Measurements from ENCODE around the gene AFTPH.

The AFTPH gene, protein sequence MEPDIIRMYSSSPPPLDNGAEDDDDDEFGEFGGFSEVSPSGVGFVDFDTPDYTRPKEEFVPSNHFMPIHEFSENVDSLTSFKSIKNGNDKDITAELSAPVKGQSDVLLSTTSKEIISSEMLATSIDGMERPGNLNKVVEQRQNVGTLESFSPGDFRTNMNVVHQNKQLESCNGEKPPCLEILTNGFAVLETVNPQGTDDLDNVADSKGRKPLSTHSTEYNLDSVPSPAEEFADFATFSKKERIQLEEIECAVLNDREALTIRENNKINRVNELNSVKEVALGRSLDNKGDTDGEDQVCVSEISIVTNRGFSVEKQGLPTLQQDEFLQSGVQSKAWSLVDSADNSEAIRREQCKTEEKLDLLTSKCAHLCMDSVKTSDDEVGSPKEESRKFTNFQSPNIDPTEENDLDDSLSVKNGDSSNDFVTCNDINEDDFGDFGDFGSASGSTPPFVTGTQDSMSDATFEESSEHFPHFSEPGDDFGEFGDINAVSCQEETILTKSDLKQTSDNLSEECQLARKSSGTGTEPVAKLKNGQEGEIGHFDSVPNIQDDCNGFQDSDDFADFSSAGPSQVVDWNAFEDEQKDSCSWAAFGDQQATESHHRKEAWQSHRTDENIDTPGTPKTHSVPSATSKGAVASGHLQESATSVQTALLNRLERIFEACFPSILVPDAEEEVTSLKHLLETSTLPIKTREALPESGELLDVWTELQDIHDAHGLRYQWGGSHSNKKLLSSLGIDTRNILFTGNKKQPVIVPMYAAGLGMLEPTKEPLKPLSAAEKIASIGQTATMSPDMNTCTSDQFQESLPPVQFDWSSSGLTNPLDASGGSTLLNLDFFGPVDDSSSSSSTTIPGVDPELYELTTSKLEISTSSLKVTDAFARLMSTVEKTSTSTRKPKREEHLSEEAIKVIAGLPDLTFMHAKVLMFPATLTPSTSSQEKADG

DNA sequence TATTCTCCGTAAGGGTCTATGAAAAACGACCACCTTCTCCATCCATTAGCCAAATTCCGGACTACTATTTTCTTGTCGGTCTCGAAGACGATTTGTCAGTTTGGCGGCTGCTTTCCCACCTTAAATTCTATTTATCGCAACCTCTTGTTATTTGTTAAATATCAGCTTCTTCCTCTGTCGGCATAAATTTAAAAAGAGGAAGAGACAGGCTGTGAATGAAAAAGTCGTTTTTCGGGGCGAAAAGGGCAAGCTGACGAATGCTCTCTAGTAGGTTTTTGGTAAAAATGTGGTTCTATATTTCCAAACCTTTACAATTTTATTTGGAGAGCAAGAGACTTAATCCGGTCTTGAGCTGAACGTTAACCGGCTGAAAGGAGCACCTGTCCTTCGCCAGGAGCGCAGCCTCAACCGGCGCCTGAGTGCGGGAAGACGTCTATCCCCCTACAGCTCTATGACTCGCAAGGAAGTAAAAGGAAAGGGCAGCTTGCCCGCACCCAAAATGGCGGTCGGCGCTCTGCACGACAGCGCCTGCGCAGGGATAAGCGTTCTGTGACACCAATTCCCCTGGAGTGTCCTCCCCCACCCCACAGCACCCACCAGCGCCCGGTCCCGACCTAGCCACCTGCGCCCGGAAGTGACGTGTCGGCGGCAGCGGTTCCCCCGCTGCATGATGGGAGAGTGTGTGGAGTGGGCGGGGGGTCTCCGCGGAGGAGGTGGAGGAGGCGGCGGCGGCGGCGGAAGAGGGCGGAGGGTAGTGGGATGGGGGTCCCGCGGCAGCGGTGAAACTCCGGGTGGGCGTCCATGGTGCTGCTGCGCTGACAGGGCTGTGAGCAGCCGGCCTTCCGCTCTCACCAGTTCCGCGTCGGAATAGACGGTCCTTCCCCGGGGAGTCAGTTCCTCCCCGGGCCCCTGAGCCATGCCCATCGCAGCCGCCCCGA, at the start of gene AFTPH:
Gene AFTPH, plus strand, starts transcription at position 663 of the 938 bp plus-strand sequence. CDS start 27,147 bp downstream, outside the sequence.
- peak; percentile 99 for DNase-seq

DNA sequence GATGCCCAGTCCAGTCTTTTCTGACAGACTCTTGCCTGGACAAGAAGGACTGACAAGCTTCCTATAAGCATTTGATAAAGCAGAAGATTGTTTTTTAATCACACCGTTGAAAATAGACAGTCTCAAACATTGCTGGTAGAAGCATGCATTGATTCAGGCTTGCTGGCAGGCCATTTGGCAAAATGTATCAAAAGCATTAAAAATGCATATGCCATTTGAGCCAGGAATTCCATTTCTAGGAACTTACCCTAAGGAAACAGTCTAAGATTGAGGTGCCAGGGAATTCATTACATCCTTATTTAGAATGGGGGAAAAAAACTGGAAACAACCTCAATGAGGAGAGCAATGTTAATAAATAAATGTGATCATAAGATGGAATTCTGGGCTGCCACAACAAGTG, 49.5 kb upstream of the AFTPH start:
- DNase-seq = no peak

DNA sequence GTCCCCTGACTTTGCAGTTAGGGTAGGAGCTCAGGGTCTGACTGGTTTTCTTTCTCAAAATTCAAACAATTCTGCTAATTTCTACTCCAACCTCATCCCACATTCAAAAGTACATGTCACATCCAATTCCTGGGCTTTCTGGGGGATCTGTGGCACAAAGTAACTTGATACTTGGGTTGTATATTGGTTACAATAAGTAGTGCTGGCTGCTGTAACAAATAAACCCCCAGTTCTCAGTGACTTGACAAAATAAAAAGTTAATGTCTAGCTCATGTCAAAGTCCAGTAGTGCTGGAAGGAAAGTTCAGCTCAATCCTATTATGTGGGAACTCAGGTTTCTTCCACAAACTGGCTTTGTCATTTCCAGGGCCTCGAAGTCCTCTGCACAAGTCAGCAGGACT, 47.1 kb upstream of the AFTPH start:
- DNase-seq = no peak

DNA sequence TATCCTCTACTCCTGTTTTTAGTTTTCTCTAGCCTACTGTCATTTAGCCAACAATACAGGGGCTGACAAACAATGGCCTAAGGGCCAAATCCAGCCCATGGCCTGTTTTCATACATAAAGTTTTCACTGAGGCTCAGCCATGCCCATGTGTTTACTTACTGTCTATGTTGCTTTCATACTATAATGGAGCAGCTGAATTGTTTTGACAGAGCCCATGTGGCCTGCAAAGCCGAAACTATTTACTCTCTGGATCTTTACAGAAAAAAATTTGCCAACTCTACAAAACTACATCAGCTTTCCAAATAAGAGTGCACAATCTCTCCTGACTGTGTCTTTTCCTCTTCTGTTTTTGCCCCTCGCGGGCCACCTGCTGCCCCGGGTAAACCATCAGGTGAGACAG, 46.1 kb upstream of the AFTPH start:
- no peak for DNase-seq

DNA sequence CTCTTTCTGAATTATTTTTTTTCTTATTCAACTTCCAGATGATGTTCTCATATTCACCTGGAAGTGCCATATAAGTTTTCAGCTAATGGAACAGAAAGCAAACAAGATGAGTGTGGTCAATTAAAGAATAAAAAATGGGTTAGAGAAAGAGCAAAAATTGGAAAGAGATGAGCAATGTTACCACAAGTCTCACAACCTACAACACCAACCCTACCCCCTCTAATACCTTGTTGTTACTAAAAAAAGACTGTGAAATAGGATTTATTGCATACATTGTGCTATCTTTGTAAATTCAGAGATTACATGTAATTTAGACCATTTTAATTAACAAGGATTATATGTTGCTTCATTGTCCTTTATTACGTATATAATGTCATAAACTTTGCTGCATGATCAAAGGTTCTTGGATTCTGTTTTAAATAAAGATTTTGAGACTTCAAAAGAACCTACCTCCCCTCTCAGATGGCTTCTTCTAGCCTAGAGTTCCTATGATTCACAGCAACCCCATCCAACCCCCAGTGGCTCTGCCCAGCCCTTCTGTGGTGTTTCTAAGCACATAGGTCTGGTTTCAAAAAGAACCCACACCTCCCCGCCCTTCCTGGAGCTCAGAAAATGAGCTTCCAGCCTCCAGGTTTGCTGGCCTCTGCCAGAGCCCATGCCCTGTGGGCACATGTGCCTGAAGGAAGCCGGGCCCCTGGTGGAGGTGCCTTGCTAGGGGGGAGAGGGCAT, 45.5 kb upstream of the AFTPH start:
- DNase-seq = no peak

DNA sequence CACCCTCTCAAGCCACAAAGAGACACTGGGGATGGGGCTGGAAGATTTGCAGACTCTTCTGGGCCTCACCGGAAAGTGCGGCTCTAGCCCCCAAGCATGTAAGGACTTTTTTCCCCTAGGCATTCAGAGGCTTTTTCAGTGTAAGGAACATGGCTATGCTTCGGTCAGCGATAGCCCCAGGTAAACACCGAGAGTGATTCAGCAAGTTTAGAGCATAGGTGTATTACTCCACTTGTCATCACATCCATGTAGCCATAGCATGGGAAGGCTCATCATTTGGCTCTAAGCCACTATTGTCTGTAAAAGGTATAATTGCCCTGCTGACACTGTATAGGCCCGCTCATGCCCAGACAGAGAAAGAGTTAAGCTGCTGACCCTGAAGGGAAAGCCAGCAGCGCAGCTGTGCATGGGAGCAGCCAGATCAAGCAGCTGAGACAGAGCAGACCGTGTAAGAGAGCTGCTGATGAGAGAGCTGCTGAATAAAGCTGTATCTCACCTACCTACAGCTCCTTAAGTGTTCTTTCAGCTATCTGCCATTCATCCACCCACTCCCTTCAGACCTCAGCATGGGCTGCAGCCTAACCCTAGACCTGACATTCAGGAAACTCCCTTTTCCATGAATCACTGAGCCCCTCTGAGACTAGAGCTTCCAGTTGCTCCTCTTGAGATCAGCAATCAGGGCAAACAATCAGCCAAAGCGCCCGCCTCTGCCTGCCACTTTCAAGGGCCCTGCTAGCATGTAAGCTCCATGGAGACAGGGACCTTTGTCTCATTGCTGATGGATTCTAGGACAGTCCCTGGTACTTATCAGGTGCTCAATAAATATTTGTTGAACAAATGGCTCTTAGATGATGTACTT, 44.6 kb upstream of the AFTPH start:
- no peak for DNase-seq

DNA sequence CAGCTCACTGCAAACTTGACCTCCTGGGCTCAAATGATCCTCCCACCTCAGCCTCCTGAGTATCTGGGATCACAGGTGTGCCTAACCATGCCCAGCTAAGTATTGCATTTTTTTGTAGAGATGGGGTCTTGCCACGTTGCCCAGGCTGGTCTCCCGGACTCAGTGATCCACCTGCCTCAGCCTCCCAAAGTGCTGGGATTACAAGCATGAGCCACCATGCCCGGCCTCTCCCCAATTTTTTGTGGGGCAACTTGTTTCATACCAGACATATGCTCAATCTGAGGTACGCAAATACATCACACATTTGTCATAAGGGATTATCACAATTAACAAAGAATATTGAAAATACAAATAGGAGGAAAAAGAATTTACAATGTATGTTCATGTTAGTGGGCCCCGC, 42.5 kb upstream of the AFTPH start:
- no peak for DNase-seq

DNA sequence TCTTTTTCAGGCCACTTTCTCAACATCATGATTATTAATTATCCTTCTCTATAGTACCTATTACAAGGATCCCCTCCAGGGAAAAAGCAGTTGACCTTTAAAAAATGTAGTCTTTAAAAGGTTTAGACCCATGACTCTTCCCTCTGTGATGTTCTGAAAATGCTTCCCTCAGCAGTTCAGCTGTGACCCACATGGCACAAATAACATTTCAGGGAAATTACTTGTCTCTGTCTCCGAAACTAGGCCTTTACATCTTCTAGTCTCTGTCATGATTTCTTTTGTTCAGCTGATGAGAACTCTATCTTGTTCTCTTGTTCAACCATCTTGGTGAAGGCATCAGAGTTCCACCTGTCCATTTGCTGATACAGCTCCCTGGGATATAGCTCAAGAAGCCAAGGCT, 41.9 kb upstream of the AFTPH start:
- no peak for DNase-seq

DNA sequence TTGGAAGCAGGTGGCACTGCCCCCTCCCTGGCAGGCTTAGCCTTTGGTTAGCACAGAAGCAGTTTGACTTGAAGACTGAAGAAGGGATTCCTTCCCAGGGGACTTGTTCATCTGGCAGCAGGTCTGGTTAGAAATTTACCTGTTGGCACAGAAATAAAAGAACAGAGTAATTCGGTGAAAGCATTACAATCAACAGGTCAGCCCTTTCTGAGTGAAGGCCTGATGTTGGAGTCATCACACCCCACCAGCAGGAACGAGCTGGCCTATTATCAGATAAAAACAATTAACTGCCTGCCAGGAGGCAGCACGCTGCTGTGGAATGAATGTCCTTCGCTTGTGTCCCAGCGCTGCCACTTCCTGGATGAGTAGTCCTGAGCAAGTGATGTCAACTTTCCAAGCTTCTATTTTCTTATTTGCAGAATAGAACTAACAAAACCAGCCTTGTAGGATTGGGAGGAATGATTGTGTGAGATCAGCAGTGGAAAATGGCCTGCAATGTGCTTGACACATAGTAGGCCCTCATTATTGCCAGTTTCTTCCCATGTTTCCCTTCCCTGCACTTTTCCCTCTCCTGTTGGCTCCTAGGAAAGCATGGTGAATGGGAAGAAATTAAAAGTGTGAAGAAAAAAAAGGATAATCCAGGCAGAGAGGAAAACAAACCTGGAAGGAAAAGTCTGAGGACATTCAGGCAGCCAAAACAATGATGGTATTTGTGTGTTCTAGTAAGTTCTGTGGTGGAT, 41.2 kb upstream of the AFTPH start:
- DNase-seq = no peak

DNA sequence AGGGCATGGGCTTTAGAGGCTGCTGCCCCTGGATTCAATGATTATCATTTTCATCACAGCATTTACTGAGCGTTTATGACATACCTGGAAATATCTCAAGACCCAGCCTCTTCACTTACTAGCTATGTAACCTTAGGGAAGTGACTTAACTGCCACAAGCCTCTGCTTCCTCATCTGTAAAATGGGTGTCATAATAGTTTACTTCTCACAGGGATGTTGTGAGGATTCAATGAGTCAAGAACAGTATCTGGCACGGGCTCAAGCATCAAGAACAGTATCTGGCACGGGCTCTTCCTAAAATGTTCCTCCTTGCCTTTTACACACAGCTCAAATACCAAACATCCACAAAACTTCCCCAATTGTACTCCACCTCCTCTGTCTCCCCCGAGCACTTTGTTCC, 38.8 kb upstream of the AFTPH start:
- no peak for DNase-seq

DNA sequence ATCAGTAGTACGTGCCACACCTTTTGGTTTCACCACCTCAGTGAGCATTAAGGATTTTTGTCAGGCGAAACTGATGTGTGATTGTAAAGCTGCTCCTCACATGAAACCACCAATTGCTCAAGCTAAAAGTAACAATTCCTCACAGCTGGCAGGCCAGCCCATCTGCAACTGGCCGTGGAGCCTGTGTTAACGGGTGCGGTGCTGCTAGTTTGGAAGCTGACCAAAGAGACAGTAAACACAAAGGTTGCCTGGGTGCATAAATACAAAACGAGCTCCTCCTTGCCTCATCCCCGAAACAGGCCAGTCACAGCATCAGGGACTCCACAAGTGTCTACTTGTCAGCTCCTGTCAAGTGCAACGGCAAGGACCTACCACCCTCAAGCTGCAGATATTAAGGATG, 38.2 kb upstream of the AFTPH start:
- no peak for DNase-seq

DNA sequence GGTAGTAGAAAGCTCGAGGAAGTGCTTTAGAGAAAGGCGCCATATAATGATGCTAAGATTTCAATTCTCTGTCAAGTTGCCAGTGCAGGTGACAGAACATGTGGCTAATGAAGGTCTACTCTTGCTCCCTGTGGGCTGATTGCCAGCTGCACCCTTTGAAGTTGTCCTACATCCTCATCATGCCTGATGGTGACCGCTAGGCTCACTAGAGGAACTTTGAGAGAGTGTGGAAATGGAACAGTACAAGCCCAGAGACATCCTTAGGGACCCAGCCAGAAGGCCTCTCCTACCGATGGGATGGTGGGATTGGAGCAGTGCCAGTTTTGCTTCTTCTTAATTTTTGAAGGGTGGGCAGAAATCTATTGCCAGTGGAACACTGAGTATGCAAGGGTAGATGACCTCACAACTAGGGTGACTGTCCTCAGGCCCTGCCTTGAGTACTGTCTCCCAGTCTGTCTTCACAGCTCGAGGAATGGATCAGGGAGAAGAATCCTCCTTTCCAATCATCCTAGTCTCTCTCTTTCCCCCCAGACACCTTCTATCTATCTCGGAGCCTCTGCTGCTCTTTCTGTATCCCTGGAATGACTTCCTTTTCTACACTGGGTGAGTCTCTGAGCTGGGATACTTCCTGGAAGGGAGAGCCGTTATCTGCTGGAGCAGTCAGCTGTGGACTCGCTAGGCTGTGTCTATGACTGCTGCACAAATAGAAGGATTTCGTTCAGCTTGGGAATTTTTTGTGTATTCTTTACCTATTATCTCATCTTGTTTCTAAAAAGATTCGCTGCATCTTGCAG, 36.7 kb upstream of the AFTPH start:
- DNase-seq = no peak

DNA sequence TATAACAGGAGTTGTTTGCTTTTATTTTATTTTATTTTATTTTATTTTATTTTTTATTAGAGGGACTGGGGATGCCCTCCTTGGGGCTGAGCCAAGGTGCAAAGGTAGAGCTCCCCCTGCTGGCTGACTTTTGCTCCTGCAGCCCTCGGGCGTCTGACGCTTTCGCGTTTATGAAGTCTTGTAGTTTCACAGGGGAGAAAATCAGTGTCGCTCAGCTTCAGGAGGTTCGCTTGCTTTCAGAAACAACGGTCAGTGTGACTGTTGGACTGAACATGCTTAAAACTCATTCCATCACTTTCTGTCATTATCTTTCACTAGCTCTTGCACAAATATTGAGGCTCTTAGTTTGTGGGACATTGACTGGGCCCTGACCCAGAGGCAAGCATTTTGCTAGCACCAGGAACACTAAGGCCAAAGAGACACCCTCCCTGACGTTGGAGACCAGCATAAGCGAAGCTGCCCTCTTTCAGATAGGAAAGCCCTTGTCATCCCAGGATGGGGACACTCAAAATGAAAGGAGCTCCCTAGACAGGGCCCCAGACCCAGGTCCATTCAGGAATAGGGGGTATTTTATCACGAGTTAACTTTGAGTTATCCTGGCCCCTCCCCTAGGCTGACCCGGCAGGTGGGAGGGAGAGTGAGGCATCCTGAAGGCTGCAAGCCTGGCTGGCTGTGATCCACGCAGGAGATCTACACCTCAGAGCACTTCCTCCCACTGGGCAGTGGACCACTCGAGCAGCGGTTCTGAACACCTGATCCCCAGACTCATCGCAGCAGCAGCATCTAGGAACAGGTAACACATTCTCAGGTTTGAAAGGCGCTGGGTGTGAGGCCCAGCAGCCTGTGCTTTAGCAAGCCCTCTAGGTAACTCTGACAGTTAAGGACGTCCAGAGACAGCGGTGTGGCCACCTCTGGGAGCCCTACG, 35.8 kb upstream of the AFTPH start:
- peak; percentile 86 for DNase-seq

DNA sequence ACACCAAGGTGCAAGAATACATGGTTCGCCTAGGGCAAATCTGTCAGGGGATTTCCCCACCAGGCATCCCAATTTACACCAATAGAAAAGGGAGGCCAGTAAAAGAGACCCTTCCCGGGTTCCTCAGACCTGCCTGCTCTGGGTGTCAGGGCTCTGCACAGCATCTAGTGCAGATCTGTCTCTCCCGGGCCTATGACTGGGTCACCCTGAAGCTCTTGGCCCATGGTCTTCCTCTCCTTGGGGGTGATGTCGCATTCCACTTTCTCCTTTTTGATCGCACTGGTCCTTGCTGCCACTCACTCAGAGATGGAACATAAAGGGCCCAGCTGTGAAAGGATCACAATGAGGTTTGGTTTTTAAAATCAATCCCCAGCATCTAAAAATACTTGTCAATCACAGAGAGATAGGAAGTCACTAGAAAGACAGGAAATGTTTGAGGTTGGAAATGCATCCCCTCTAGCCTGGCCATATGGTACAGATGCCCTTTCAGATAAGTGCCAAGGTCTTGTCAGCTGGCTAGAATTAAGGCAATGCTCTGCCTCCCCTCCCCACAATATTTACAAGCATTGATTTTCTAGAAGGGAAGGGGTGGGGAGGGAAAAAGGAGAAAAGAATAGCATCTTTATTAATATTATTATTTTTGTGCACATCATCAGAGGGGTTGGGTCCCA, 34.9 kb upstream of the AFTPH start:
- no peak for DNase-seq

DNA sequence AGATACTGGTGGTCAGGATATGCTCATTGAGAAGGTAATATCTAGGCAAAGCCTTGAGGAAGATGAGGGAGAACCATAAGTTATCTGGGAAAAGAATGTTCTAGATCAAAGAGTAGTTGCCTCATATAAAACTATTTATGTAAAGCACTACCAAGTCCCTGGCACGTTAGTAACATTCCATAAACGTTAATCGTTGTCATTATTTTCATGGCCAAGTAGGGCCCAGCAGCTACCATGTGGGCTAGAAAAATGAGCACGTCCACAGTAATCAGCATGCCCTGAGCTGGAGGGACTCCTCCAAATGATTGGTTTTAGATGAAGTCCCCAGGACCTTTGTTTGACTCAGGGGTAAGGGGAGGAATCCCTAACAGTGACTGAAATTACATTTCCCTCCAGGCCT, 32.7 kb upstream of the AFTPH start:
- DNase-seq = no peak

DNA sequence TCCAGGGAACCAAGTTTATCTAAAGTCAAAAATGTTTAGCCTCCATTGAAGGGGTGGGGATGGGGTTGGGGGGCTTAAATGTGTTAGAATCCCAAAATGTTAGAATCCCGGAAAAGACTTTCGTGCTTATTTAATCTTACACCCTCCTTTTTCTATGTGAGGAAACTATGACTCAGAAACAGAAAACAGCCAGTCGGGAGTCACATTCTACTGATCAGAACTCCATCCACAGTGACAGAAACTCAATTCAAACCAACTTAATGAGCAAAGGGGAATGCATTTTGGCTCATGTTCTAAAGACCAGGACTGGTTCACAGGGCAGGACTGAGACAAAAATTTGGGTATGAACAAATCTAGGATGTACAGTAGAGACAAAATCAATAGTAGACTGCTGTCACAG, 31.9 kb upstream of the AFTPH start:
- DNase-seq = no peak

DNA sequence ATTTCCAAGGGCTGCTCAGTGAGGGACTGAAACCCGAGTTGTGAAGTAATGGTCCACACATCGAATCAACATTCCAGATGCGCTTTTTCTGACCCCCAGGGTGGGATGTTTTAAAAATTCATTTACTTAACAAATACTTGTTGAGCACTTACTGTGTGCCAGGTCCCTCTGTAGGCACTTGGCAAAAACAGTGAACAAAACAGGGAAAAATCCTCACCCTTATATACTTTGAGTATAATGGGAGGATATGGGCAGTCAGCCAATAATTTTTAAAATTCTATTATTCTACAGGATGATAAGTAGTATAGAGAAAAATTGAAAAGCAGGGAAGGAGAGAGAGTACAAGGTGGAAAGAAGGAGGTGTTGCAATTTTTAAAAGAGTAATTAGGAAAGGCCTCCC, 31.3 kb upstream of the AFTPH start:
- DNase-seq = no peak

DNA sequence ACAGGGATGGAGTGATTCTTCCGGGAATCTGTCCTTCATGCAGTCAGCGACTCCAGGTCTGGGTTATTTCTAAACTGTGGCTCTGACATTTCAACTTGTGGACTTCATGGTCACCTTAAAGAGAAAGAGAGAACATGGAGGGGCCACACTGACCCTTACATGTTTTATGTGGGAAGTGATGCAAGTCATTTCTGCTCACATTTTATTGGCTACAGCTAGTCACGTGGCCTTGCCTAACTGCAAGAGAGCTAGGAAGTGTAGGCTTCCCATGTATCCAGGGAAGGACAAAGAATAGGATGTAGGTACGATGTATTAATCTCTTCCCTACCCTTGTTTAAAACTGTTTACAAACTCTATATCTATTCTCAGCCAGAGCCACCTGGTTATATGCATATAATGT, 30.3 kb upstream of the AFTPH start:
- no peak for DNase-seq

Measured in activated CD8-positive, alpha-beta memory T cell treated with anti-CD3 and anti-CD28 coated beads, Interleukin-2, amount 50 U/mL, for 4 hours (primary cell).